ENCODE results near the gene OLFM4.

Gene OLFM4

GRCh38 chr13:53014495-53015443, 13.8 kb upstream of the OLFM4 start:
- DNase-seq, result no peak

GRCh38 chr13:53015971-53016370, 12.6 kb upstream of the OLFM4 start:
- no peak for DNase-seq

GRCh38 chr13:53017433-53017970, 11.1 kb upstream of the OLFM4 start:
- no peak for DNase-seq

- DNase-seq, result no peak
These were observed 9.6 kb upstream of the OLFM4 start for GRCh38 chr13:53018690-53019647.

DNA sequence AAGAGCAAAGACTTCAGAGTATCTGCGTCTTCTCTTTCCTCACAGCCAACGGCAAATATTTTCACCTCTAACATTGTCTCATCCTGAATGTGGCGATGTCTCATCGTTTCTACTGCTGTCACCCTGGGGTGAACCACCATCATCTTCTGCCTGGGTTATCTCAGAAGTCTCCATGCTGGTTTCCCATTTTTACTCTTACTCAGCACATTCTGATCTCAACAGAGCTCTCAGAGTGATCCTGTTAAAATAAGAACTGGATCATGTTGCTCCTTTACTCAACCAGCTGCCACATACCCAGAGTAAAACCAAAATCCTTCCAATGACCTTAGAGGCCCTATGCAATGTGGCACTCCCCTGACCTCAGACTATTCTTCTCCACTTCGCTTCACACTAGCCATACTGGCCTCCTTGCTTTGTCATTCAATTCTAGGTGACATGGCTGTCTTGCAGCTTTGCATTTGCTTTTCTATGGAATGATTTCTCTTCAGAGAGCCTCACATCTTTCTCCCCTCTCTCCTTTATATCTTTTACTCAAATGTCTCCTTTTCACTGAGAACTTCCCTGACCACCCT, 7.8 kb upstream of the OLFM4 start:
- no peak for DNase-seq

GRCh38 chr13:53023246-53023645, 5.4 kb upstream of the OLFM4 start:
- no peak for DNase-seq

DNA sequence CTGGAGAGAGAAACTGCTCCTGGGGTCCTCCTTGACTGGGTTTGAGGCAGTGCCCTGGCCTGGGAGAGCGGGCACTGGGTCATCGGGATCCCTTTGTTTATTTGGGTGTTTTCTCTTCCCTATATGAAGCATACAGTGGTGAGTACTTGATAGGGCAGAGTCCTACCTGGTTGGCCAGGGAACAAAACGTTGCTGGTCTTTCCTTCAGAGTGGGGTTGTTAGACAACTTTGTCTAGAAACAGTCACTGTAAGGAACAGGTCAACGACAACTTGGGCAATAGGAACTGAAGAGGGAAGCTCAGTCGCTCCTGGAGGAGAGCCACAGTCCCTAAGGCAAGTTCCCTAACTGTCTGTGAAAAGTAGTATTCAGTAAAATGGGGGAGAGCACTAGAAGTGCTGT, 550 bp upstream of the OLFM4 start:
- no peak for DNase-seq

- no peak for DNase-seq
These were observed 4.2 kb downstream of the OLFM4 start for GRCh38 chr13:53032849-53033248.

- DNase-seq, result no peak
These were observed 10.4 kb downstream of the OLFM4 start for GRCh38 chr13:53038993-53039392.

DNA sequence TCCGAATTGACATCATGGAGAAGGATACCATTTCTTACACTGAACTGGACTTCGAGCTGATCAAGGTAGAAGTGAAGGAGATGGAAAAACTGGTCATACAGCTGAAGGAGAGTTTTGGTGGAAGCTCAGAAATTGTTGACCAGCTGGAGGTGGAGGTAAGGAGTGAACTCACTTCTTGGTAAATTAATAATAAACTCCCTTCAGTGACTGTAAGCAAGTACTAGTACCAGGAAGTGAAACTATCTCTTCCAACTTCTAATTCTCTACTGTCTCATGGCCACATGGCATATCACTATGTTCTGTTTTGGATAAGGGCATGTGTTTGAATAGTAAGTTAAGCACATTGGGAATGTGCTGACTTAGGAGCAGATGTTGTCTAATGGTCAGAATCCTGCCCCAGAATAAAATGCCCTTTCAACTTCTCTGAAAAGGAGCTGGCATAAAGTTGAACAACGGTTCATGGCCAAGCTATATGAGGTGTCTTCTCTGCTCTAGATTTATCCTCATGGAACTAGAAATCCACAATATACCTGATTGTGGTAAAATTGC, 13.4 kb downstream of the OLFM4 start:
- DNase-seq, result no peak

GRCh38 chr13:53042877-53043276, 14.3 kb downstream of the OLFM4 start:
- DNase-seq, result no peak

- no peak for DNase-seq
These were observed 14.8 kb downstream of the OLFM4 start for GRCh38 chr13:53043398-53043797.

- no peak for DNase-seq
These were observed 16.6 kb downstream of the OLFM4 start for GRCh38 chr13:53045189-53045588.

DNA sequence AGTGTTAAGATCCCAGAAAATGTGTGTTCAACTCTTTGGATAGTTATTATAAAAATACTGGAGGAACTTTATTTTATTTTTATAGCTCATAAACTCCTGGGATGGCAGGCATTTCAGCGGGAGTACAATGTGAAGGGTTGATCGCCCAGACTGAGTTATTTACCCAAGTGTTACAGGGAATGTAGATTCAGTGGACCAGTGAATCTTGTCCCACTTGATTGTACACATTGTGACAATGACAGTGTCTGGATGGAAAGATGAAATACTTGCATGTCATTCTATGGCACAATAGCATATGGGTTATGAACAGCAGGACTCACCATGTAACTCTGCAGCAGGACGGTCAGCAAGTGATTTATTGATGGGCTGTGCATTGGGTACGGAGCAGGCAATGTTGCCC, 20.3 kb downstream of the OLFM4 start:
- DNase-seq, result no peak

GRCh38 chr13:53050151-53050550, 21.5 kb downstream of the OLFM4 start:
- DNase-seq, result no peak

GRCh38 chr13:53052675-53053074, 24.1 kb downstream of the OLFM4 start:
- no peak for DNase-seq

- DNase-seq, result no peak
These were observed 26.0 kb downstream of the OLFM4 start for GRCh38 chr13:53054569-53054968.

- DNase-seq, result no peak
These were observed 29.6 kb downstream of the OLFM4 start for GRCh38 chr13:53058065-53058679.

DNA sequence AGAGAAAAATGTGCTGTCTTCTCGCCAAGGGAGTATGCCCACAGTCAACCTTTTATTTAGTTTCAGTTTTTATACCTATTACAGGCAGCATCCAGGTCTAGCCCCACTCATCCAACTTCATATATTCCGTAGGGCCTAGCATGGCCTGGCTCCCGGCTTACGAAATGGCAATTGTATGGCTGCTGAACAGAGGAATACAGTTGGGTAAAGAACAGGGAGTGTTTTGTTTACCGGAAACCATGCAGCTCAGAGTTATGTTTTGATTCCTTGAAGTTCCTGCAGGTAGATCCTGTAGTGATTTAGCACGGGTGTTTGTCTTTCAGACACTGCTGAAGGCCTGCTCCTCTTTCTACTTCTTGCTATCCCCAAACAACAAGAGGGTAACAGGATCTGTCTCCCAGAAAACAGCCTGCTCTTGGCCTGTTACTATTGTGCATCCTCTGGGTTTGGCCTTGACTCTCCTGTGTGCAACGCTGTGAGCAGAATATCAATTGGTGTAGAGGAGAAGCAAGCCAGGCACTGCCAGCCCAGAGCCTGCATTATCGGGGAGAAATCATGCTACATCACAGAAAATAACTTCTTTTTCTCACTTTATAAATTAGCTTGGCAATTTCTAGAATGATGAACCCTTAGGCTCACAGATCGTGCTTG, 32.4 kb downstream of the OLFM4 start:
- DNase-seq, result peak; percentile 18 to 36

DNA sequence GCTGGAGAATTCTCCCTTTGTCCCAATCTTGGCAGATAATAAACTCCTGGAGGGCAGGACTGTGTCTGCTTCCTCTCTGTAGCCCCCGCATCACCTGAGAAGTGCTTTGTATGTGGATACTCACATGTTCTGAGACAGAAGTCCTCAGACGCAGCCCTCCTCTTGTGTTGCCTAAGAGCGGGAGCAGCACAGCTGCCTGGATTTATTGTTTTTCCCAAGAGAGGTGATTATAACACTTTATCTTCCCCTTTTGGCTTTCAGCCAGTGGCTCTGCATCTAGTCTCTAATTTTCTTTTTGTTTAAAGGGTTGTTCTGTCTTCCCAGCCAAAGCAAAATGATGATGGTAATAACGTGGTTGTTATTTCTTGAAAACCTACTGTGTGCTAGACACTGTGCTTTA, 36.1 kb downstream of the OLFM4 start:
- DNase-seq, result no peak

DNA sequence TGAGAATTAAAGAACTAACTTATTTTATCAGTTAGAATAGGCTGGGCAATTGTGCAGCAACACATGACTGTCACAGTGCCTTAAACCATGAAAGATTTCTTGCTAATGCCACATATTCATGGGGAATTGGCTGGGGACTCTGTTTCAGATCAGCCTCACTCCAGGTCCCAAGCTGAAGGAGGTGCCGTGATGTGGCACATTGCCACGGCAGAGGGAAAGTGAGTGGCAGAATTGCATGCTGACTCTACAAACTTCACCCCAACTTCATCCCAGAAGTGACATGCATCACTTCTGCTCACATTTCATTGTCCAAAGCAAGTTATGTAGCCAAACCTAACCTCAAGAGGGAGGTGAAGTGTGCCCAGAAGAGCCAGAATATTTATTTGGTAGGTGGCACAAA, 37.8 kb downstream of the OLFM4 start:
- DNase-seq, result no peak
